Activated T-cell treated with anti-CD3 and anti-CD28 coated beads, Interleukin-2, amount 50 U/mL, for 48 hours (primary cell): Measurements from ENCODE around the gene MTHFD2L.
"Not testable (repeated sequence)": the region's sequence is repeated elsewhere in the genome, so short reads cannot be mapped to it uniquely, and the experiment has no call there.

Experiments used
- DNase-seq, 2 experiments: peaks; one replicate each; pipeline ENCODE4 v3.0.0-alpha.2; 2020

Gene MTHFD2L

DNA sequence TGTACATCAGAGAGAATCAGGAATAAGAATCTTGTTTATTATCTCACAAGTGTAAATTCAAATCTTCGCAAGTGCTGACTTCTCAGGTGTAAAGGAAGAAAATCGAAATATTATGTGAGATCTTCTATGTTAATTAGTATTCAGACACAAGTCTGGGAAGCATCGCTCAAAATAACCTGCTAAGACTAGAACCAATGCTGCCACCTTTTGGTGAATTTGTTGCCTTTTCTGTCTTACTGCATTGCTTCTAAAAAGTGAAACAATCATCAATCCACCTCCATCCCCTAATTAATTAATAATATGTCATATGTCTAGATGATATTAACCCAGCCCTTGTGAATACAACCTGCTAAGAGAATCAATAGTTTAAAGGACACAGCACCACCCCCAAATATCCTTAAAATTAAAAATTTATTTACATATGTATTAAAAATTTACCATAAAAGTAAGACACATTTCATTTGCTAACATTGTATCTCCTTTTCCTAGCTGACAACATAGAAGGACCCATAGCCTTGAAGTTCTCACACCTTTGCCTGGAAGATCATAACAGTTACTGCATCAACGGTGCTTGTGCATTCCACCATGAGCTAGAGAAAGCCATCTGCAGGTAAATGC lies 153.9 kb downstream of the MTHFD2L start:
- DNase-seq: no peak

DNA sequence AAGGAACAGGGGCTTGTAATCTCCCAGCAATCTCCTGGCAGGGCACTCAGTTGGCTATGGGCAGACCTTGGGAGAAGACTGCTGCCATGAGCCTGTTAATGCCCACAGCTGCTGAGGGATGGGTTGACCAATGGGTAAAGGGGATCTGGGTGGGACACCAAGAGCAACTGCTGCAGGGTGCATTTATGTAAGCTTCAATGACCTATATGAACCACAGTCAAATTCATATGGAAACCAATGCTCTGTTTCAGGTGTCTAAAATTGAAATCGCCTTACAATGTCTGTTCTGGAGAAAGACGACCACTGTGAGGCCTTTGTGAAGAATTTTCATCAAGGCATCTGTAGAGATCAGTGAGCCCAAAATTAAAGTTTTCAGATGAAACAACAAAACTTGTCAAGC lies 156.4 kb downstream of the MTHFD2L start:
- no peak for DNase-seq

DNA sequence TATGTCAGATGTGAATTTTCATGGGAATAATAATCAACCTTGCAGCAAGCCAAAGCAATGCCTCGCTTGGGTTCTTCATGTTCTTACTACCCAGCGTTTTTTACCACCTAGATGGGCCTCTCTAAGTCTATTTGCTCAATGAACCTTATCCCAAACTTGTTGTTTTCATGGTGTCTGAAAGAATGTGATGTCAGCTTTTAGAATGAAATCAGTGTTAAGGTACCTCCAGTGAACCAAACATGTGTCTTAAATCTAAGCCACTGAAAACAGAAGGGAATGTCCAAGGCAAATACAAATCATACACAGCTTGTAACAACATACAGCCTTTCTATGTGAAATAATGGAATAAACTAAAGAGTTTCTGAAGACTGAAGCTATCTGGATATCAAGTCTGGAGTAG lies 157.0 kb downstream of the MTHFD2L start:
- DNase-seq: no peak

DNA sequence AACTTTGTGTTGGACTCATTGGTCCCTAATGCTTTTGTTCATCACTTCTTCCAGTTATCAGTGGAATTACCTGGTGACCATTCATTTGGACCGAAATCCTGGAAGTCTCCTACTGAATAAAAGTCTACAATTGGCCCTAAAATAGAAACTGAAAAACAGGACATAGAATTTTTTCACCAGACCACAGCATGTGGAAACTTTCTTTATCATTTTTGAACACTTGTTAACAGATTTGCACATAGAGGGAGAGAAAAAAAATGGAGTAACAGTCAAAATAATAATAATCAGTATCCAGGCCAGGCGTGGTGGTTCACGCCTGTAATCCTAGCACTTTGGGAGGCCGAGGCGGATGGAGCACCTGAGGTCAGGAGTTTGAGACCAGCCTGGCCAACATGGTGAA lies 157.5 kb downstream of the MTHFD2L start:
- DNase-seq: no peak

DNA sequence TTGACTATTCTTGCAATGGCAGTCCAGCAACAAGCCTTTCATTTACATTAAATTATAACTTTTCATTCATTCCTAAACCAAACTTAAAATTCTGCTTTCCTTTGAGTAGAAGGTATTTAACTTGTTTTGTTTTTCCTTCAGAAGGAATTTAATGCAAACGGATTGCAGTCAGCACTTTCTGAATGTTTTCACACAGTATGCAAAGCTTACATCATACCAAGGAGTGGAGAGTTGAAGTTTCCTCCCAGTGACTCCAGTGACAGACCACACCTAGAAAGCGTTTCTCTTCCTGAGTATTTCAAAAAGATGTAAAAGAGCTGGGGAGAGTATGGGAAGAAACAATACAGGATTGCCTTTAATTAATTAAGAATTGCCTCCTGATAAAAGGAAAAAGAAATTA lies 158.5 kb downstream of the MTHFD2L start:
- no peak for DNase-seq

DNA sequence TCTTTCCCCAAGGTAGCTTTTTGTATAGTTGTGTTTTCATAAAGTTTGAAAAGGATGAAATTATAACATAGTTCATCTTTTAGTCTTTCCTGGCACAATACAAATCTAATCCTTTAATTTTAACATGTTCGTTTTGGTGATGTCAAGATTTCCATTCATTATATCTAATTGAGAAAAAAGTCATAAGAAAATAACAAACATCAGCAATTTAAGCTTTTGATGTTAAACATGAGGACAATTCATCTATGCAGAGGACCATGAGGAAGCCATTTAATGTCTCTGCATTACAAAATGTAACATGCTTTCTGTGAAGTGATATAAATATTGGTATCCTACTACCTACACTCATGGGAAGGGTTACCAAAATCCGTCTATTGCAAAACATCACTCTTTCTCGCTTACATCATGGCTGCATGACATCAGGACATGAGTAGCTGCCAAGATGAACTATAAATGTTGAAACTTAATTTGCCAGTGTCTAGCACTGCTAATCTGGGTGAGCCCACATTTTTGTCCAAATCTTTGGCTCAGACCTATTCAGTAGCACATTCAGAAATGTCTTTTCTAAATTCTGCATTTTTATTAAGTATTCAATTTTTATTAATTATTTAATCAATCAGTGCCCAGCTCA lies 159.8 kb downstream of the MTHFD2L start:
- DNase-seq: no peak

DNA sequence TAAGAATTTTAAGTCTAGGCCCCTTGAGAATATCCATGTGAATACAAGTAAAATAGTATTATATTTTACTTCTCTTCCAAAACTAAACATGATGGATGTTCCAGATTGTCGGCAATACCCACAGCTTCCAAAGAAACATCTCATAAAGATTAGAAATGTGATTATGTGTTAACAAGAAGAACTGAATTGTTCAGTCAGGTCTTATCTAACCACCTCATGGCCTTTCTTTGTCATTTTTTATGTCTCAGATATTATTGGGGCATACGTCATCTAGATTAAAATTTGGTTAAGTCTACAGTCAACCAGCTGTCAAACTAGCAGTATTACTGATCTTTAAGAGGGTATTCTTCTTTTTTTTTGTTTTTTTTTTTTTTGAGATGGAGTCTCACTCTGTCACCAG lies 160.4 kb downstream of the MTHFD2L start:
- DNase-seq: no peak

DNA sequence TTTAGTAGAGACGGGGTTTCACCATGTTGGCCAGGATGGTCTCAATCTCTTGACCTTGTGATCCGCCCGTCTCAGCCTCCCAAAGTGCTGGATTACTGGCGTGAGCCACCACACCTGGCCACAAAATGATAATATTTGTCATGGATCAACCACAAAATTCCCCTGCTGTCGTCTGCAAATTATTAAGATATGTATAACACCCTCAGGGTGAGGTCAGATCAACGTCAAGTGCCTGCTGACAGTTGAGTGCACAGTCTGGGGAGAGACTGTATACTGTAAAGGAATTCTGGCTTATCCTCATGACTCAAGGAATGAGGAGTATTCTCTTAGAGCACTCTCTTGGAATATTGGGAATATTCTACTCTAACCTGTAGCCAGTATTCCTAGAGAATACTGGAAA lies 161.6 kb downstream of the MTHFD2L start:
- no peak for DNase-seq

DNA sequence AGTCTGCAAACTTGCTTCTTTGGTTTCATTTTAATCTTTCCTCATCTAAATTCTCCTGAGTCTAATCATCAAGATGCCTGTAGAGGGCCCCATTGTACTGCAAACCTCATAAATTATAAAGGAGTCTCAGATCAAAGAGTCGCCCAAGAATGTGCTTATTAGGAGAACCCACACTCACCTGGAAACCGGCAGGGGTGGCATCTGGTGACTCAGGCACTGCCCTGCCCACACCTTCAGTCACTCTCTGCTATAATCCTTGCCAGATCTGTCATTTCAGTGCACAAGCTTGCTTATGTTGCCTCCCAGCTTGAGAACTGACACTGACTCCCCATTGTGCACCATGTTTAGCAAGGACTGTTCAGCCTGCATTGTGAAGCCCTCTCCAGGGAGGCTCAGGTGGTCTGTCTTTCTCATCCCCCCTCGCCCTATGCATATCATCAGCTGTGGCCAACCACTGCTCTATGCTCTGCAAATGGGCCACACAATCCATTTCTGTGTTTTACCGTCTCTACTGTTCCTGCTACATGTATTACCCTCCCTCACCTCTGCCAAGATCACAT lies 162.7 kb downstream of the MTHFD2L start:
- peak; percentile 27 to 37 for DNase-seq

DNA sequence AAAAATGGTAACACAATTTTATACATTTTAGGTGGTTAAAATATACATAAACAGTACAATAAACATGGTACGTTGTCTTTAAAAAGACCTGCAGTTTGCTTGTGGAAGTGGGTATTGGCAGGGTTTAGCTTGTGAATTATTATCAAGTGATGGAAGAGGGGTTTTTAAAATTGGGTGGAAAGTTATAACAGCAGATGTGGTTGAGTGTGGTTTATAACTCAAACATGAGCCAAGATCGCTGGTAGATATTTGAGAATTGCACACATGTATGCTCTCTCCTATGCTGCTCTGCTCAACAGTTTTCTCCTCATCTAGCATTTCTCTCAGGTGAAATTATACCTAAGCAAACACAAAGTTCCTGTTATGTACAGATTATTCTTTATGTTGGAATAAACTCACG lies 164.4 kb downstream of the MTHFD2L start:
- DNase-seq: no peak

DNA sequence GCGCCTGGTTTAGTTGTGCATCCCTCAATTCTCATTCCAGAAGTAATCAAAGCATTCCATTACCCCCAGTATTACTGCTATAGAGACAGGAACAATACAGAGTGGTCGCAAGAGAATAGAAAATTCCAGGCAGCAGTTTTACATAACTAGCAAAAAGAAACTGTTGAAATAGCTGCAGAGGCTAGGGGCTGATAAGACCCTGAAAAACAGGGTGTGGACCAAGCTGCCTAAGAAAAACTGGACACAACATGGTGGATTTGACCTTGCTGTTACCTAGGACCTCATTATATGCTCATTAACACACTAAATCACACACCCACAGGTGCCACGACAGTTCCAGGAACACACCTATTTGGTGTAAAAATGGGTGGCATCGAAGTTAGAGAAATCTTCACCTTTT lies 165.7 kb downstream of the MTHFD2L start:
- DNase-seq: no peak

DNA sequence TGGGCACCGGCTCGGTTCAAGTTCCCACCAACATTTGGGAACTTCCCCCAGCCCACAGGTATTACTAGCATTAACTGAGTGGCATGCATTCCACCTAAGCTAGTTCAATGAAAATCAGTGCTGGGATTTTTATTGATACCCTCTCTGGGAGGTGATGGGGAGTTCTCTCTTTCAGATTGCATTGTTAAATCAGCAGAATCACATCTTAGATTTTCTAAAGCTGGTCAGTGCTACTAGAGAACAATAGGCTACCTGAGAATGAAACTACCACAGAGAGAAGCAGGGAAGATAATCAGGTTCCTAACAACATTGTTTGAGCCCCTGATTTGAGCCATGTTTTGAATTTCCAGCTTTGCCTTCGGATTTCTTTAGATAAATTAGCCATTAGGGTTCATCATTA lies 166.3 kb downstream of the MTHFD2L start:
- DNase-seq: no peak

DNA sequence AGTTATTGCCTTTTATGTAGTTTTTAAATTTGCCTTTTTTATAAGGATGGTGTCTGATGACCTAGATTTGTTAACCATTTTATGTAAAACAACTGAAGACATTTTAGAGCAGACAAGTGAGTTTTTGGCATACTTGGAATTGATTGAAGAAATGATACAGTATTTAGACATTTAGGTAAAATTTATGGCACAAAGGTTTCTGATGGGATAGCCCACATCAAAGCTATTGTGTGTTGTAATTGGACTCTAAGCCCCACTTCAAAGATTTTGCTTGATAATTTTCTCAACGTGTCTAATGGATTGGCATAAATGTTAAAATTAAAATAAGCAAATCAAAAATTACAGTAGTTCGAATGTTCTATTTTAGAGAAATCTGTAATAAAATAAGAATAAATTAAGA lies 168.0 kb downstream of the MTHFD2L start:
- no peak for DNase-seq

DNA sequence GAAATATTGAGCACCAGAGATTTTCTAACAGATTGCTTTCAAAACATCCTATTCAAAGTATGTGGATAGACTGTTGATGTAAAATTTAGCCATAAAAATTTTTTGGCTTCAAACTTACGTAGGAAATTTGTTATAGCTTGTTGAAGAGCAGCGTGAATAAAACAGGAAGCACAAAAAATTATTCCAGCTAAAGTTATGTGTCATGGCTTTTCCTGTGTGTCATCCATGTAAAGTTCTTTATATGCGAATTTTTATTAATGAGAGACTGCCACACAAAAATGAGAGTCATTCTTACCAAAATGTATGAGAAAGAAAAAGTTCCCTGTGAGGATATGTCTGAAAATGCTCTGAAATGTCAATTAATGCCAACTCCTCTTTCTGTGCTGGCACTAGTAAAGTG lies 169.8 kb downstream of the MTHFD2L start:
- DNase-seq: no peak

DNA sequence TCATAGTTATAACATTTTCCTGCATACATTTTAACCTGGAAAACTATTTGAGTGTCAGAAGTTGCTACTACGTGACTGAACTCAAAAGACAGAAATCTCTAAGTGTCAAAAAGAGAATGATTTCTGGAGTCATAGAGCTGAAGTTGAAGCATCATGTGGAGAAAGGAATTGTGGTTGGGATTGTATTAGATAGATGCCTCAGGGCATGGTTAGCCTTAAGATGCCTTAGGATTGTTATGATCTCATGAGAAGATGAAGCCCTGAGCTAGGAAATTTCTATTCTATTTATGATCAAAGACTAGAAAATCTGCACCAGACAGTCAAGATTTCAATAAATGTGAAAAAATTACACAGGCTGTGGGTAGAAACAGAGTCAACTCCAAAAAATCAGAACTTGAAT lies 170.6 kb downstream of the MTHFD2L start:
- no peak for DNase-seq

DNA sequence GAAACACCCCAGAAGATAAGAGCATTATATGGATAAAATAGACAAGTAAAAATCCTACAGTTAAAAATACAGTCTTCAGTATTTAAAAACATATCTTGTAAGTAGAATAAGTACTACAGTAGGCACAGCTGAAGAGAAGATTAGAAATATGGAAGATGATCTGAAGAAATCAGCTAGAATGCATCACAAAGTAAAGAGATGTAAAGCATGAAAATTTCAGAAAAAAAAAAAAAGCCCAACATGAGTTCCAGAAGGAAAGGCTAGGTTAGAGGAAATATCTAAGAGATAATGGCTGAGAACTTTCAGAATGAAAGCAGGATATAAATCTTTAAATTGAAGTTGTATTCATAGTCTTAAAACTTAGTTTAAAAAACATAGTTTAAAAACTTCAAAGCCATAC lies 171.4 kb downstream of the MTHFD2L start:
- DNase-seq: no peak

DNA sequence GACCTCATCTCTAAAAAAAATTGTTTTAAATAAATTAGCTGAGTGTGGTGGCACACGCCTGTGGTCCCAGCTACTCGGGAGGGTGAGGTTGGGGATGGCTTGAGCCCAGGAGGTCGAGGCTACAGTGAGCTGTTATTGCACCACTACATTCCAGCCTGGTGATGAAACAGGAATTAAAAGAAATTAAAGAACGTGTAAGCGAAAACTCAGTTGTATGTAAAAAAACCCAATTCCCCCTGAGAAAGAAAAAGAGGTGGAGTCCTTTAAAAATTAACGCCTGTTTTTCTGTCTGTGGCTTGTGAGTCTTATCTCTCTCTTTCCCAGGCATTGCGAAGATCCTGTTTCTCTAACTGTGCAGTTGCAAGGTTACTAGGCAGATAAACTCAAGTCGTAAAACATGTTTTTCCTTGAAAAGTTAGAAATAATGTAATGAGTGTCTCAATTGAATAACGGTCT lies 172.4 kb downstream of the MTHFD2L start:
- DNase-seq: no peak

DNA sequence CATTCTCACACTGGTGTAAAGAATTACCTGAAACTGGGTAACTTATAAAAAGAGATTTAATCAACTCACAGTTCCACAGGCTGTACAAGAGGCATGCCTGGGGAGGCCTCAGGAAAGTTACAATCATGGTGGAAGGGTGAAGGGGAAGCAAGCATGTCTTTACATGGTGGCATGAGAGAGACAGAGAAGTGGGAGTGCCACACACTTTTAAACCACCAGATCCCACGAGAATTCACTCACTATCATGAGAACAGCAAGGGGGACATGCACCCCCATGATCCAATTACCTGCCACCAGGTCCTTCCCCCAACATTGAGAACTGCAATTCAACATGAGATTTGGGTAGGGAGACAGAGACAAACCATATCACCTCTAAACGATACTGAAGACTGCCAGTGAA lies 173.3 kb downstream of the MTHFD2L start:
- no peak for DNase-seq

DNA sequence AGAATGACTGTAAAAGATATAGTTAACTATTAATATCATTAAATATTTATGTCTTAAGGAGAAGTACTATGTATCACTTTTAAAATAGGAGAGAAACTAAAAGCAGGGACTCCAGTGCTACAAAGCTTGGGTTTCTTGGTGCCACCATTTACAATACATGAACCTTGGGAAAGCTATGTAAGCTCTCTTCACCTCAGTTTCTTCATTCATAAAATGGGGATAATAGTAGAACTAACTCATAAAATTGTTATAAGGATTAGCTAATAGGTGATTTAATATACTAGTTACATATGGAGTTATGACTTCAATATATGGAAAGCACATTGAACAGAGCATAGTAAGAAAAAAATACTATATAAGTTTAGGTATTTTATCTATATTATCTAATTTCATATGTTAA lies 174.0 kb downstream of the MTHFD2L start:
- DNase-seq: no peak

DNA sequence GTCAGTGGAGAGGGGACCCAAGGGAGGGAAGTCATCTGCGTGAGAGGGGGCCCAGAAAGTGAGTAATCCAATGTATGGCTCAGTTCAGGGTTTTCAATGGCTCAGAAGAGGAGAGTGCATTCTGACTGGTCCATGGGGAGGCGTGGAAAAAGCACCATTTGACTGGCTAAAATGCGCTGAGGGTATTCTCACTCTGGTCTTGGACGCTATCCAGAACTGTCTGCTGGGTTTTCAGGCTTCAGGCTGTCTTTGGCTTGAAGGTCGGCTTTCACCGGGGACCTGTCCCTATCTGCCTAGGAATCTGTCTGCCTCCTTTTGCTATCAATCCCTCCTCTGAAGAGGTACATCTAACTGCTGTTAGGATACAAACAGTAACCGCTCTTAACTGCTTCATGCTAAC lies 176.7 kb downstream of the MTHFD2L start:
- no peak for DNase-seq

DNA sequence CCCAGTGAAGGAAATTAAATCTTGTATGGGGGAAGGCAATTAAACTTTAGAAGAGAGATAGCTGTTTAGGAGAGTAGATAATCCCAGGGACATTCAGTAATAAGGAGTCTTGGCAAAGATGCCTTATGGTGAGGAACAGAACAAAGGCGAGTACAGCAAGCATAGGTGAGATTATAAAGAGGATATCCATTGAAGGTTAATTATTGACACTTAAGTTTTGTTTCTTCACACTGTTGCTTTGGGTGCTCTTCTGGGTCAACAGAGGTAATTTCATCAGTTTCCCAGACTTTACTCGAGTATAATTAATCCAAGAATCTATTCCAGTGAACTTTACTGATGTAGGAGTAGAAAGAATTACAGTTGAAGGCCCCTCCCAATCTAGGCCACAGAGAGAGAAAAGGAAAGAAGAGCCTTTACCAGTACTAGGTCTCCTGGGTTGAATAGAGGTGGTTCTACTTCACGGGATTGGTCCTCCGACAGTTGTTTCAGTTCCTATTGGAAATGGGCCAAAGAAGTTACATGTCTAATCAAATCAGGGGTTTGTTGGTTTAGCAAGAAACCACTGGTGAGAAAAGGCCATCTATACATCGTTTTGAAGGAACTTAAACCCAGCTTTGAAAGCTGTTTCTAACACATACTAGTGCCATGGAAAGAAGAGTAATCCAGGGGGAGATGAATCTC lies 177.6 kb downstream of the MTHFD2L start:
- no peak for DNase-seq

DNA sequence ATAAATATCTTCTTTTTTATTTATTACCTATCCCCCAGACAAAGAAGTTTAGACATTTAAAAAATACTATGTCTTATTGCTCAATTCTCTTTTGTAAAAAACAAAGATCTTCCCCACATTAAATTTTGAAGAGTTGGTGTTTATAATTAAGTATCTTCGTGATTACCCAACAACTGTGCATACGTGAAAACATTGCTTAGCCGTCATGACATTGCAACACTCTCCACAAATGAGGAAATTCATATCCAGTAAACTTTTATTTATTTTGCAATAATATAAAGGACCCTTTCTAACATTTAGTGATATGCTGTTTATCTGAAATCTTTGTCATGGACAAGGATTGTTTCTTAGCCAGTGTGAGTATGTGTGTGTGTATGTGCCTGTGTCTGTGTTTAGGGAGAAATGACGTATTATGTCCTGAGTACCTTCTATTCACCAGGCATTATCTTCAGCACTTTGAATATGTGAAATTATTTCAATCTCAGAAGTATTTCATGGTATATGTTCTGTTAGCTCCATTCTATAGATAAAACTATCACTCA lies 180.9 kb downstream of the MTHFD2L start:
- no peak for DNase-seq

DNA sequence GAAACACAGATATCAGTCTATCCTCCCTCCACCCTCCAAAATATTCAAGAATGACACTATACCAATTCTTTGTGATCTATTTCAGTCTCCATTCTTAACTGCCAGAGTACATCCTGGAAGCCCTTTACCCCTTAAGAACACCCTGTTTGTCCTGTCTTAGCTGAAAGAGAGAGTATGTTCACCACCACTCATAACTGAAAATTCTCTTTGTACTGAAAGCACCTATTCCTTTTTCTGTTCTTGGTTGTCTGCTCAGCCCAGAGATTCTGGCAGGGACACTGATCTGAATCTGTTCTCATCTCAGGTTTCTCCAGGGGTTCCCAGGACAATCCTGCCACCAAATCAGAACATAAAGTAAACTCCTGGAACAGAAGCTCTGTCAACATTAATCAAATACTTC lies 181.6 kb downstream of the MTHFD2L start:
- DNase-seq: no peak

DNA sequence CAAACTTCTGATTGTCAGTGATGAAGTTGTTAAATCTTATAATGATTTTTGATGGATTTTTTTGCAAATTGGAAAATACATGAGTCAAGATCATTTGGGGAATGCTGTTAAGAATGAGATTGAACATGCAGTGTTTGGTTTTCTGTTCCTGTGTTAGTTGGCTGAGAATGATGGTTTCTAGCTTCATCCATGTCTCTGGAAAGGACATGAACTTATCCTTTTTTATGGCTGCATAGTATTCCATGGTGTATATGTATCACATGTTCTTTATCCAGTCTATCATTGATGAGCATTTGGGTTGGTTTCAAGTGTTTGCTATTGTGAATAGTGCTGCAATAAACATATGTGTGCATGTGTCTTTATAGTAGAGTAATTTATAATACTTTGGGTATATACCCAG lies 182.5 kb downstream of the MTHFD2L start:
- not testable (repeated sequence) for DNase-seq
